Endodermal cell (in vitro differentiated cells): ENCODE measurements around the gene HLTF. TPM values are rescaled to one million over a fixed set of nuclear protein-coding genes. Genes with fewer than 3 reads are reported as not detected.

Experiments
- DNase-seq: peaks from one replicate; pipeline ENCODE4 v3.0.0-alpha.2; 2017
- H3K27ac ChIP-seq: 2 replicates; pipeline ENCODE4 v1.5.1; 2013; ENCODE audit warnings: mild to moderate bottlenecking, low read depth, low read length, moderate library complexity
- H3K27me3 ChIP-seq: 2 replicates; pipeline ENCODE4 v1.6.1; 2013; ENCODE audit warnings: mild to moderate bottlenecking, low read length, moderate library complexity; ENCODE audit not compliant: insufficient read depth, control insufficient read depth, poor library complexity, severe bottlenecking
- H3K36me3 ChIP-seq: 2 replicates; pipeline ENCODE4 v1.7.0; 2013; ENCODE audit warnings: mild to moderate bottlenecking, low read length, moderate library complexity; ENCODE audit not compliant: control insufficient read depth, insufficient read depth
- H3K4me1 ChIP-seq: one replicate; pipeline ENCODE4 v1.7.0; 2013; ENCODE audit warnings: low read length; ENCODE audit not compliant: control insufficient read depth, insufficient read depth
- H3K4me3 ChIP-seq: 2 replicates; pipeline ENCODE4 v1.5.1; 2013; ENCODE audit warnings: mild to moderate bottlenecking, low read length, moderate library complexity
- H3K9ac ChIP-seq: 2 replicates; pipeline ENCODE4 v1.6.1; 2013; ENCODE audit warnings: mild to moderate bottlenecking, low read length, moderate library complexity; ENCODE audit not compliant: poor library complexity, severe bottlenecking; ENCODE audit errors: extremely low read depth
- H3K9me3 ChIP-seq: 2 replicates; pipeline ENCODE4 v1.6.1; 2013; ENCODE audit warnings: mild to moderate bottlenecking, low read length, moderate library complexity; ENCODE audit not compliant: control insufficient read depth
- H3K27ac Mint-ChIP-seq: 2 replicates; pipeline ENCODE4 v1.8.0; 2020; ENCODE audit warnings: mixed read lengths
- H3K27me3 Mint-ChIP-seq: 2 replicates; pipeline ENCODE4 v1.8.0; 2021; ENCODE audit warnings: mild to moderate bottlenecking, mixed read lengths; ENCODE audit not compliant: insufficient read depth
- H3K36me3 Mint-ChIP-seq: 2 replicates; pipeline ENCODE4 v1.8.0; 2020; ENCODE audit warnings: low read depth, mixed read lengths
- H3K4me1 Mint-ChIP-seq: 2 replicates; pipeline ENCODE4 v1.8.0; 2020; ENCODE audit warnings: mixed read lengths
- H3K4me3 Mint-ChIP-seq: 2 replicates; pipeline ENCODE4 v1.8.0; 2020; ENCODE audit warnings: mild to moderate bottlenecking, moderate library complexity, mixed read lengths
- H3K9me3 Mint-ChIP-seq: 2 replicates; pipeline ENCODE4 v1.8.0; 2020; ENCODE audit warnings: mild to moderate bottlenecking, mixed read lengths
- CTCF ChIP-seq: fragments of 200-600 bp; sonication (generic); conservative IDR thresholded peaks from 2 replicates; pipeline ENCODE4 v1.5.0; 2021; ENCODE audit warnings: antibody characterized with exemption, mild to moderate bottlenecking
- WGBS, 2 experiments: methylation state at CpG; one replicate each; pipeline versions ENCODE4 v1.1.5 to v1.1.7; 2013; ENCODE audit warnings: missing lambda C conversion rate in 2 of 2, mixed read lengths in 1 of 2; ENCODE audit not compliant: insufficient coverage in 1 of 2, insufficient read length in 1 of 2; 5-methylcytosine and 5-hydroxymethylcytosine counted together
- total RNA-seq, 2 donors: library from RNA; stranded (reverse); fragmentation: NEBNext Ultra II Directional in 1 of 2; extraction: Animal tissue kit (Norgen Biotek cat#: 25700) in 1 of 2; gene quantifications; 2 replicates in 1 of 2; 3 replicates in 1 of 2; pipeline ENCODE4 v1.2.1, GENCODE V29; 2021

The HLTF gene
- total RNA-seq, 2 donors from 2014 or later, result 61.2 to 75.7 TPM

- WGBS, 2 experiments, result 94 to 99% methylated on average over 3 of the region's 3 CpGs
- Mint-ChIP-seq H3K27ac (no peak overlapping the region), H3K27me3 (no peaks in the 10 kb centered on the region), H3K4me1 (no peaks in the 10 kb centered on the region), H3K36me3 (peaks cover 76% of the 10 kb centered on the region), H3K4me3 (no peak overlapping the region), H3K9me3 (no peaks in the 10 kb centered on the region)
- H3K27me3 ChIP-seq, result no peaks in the 10 kb centered on the region
- DNase-seq, result no peak
- H3K9ac ChIP-seq, result no peak overlapping the region
- peaks cover 4% of the 10 kb centered on the region for H3K9me3 ChIP-seq
- no peak for TF ChIP-seq CTCF
- no peaks in the 10 kb centered on the region for H3K4me1 ChIP-seq
- H3K36me3 ChIP-seq, result peaks cover 90% of the 10 kb centered on the region
- H3K4me3 ChIP-seq, result no peak overlapping the region
- no peak overlapping the region for H3K27ac ChIP-seq
Observed at GRCh38 chr3:149055575-149055974, 30.8 kb downstream of the HLTF start.

GRCh38 chr3:149044339-149045083 is 41.8 kb downstream of the HLTF start:
- no peak overlapping the region for H3K27ac Mint-ChIP-seq
- no peaks in the 10 kb centered on the region for H3K27me3 Mint-ChIP-seq
- no peak for DNase-seq
- H3K27me3 ChIP-seq, result no peaks in the 10 kb centered on the region
- peaks cover 86% of the 10 kb centered on the region for H3K36me3 ChIP-seq
- no peak overlapping the region for H3K9ac ChIP-seq
- no peak overlapping the region for H3K4me3 Mint-ChIP-seq
- H3K9me3 Mint-ChIP-seq, result no peaks in the 10 kb centered on the region
- no peak overlapping the region for H3K4me3 ChIP-seq
- H3K4me1 ChIP-seq, result no peaks in the 10 kb centered on the region
- WGBS, 2 experiments, result 87 to 95% methylated on average over 5 of the region's 5 CpGs
- peaks cover 53% of the 10 kb centered on the region for H3K36me3 Mint-ChIP-seq
- no peaks in the 10 kb centered on the region for H3K4me1 Mint-ChIP-seq
- TF ChIP-seq CTCF, result no peak
- no peak overlapping the region for H3K27ac ChIP-seq
- no peaks in the 10 kb centered on the region for H3K9me3 ChIP-seq

GRCh38 chr3:149042789-149043386 is 43.4 kb downstream of the HLTF start:
- Histone ChIP-seq H3K9me3 (no peaks in the 10 kb centered on the region), H3K27me3 (no peaks in the 10 kb centered on the region), H3K27ac (no peak overlapping the region), H3K36me3 (peaks cover 91% of the 10 kb centered on the region), H3K4me3 (no peak overlapping the region), H3K9ac (no peak overlapping the region), H3K4me1 (no peaks in the 10 kb centered on the region)
- Mint-ChIP-seq H3K4me1 (no peaks in the 10 kb centered on the region), H3K27ac (peak overlapping the region; percentile 16), H3K36me3 (peaks cover 58% of the 10 kb centered on the region), H3K4me3 (no peak overlapping the region), H3K9me3 (no peaks in the 10 kb centered on the region), H3K27me3 (no peaks in the 10 kb centered on the region)
- DNase-seq, result no peak
- WGBS, 2 experiments, result 60 to 93% methylated on average over 1 of the region's 1 CpG
- no peak for TF ChIP-seq CTCF
